Ureter (tissue), 1 donor: Measurements from ENCODE around the gene LIMS4. TPM values are rescaled to one million over a fixed set of nuclear protein-coding genes. Genes with fewer than 3 reads are reported as not detected.
"Not testable (repeated sequence)": the region's sequence is repeated elsewhere in the genome, so short reads cannot be mapped to it uniquely, and the experiment has no call there.

Source experiments
- DNase-seq: peaks from one replicate; pipeline ENCODE4 v3.0.0-alpha.2; 2020; ENCODE audit warnings: low spot score
- total RNA-seq: library from RNA; stranded (reverse); gene quantifications from one replicate; pipeline ENCODE4 v1.2.4, GENCODE V29; 2023
- donor health status: DM: yes; HTN: yes; CAD: no.

The LIMS4 gene
- 1.6 TPM for total RNA-seq

DNA sequence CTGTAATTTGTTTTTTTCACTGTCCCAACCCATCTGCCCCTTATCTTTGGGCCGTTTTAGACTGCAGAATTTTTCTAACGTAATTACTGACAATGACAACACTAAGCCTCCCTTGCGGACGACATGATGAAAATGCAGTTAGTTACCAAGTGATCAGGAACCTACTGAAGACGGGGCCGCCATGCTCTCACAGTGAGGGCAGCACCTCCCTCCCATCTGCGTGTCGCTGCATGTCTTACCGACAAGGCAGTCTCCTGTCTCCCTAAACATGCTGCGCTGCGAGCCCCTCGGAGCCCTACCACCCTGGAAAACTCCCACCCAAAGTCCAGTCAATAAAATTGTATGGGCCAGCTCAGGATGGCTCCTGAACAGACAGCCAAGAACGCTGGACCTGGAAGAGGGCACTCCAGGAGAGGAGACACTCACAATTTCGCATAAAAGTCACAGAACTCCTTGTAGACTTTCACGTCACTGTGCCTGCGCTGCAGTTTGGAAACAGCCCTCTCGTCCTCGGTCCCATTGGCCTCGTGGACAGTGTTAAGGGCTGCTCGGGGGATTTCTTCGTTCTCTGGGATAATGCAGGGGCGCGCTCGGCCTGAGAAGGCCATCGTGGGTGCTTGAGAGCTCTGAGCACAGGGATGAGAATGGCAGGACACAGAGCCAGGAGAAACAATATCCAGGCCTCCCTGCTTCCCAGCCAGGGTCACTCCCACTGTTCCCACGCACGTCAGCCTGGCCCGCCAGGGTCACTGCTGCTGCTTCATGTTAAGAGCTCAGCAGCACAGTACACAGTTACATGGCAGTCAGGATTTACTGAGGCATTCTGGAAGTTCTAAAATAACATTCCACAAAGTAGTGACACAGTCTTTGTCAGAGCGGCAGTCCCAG lies at the start of gene LIMS4:
TSS of gene LIMS4 (minus strand) at position 646 of the 888 bp plus-strand sequence. CDS start at position 608, 38 bp downstream.
- DNase-seq, result not testable (repeated sequence)

DNA sequence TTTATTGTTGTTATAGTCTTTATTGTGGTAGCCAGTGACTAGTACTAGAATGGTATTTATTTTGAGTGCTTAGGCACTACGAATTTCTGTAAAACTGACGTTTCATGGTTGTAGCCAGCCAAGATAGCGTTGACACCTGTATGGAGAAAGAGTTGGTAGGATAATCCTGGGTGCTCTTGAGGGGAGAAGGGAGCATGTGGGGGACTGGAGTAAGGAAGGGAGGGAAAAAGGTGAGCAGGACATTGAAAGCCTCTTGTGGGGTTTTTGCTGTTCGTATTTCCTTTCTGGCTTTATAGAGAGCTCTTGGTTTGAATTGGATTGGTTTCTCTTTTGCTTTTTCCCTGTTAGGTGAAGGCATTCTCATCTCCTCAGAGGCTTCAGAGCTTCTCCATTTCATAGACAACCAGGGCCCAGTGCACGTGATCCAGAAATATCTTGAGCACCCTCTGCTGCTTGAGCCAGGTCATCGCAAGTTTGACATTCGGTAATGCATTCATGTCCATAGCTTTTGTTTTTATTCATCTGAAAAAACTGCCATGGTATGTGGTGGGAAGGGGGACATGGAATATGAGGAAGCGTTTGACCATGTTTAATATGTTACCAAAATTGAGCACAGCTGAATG lies 27.2 kb upstream of the LIMS4 start:
- DNase-seq, result not testable (repeated sequence)

GRCh38 chr2:110496027-110496426 lies 23.4 kb upstream of the LIMS4 start:
- DNase-seq, result not testable (repeated sequence)

DNA sequence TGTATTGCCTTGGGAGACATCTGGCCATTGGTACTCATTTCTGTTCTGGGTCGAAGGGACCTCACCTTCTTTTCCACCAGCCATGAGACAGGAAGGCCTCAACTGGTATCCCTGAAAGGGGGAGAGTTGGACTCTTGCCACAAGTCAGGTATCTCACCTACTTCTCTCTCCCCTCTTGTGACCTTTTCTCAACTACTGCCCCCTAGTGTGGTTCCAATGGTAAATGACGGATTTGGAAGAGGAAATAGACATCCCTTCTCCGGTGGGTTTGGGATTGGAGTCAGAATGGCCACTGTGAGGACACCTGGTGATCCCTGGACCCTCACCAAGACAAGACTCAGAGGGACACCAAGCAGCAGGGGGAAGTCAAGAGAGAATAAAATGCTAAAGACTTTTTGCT lies 21.9 kb upstream of the LIMS4 start:
- not testable (repeated sequence) for DNase-seq

DNA sequence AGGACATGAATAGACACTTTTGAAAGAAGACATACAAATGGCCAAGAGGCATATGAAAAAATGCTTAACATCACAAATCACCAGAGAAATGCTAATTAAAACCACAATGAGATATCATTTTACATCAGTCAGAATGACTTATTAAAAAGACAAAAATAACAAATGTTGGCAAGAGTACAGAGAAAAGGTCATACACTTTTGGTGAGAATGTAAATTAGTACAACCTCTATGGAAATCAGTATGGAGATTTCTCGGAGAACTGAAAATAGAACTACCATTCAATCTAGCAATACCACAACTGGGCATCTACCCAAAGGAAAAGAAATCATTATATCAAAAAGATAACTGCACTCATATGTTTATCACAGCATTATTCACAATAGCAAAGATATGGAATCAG lies 16.4 kb upstream of the LIMS4 start:
- DNase-seq, result not testable (repeated sequence)

- DNase-seq, result not testable (repeated sequence)
Measured at GRCh38 chr2:110482697-110483096, 10.1 kb upstream of the LIMS4 start.

DNA sequence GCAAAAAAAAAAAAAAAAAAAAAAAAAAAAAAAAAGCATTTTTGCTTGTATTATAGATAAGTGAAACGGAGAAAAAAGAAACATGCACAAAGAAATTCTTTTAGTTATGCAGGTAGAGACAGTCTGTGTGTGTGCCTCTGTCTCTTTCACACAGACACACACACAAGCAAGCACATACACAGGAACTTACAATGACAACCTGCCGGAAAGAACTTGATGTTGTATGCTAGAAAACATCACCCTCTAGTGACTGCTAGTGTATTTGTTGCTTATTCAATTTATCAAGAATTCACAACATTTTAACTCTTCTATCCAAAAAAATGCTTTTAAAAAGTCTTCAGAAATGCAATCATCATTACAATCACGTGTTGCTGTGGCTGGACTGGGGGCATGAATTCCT lies 8.6 kb upstream of the LIMS4 start:
- not testable (repeated sequence) for DNase-seq

DNA sequence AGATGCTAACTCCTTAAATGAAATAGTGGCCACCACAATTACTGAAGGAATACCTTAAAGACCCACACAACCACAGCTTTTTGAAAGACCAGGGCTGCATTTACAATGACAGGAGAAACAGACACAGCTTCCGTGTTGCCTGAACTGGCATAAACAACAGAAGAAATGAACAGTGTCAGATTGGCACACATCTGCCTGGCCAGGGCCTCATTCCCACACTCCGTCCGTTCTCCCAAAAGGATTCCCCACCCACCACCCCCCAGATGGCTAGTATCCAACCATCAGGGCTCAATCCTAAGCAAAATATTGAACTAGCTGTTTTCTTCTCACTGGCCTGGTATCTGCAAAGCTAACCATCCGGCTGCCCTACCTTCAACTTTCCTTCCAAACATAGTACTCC lies 7.5 kb upstream of the LIMS4 start:
- not testable (repeated sequence) for DNase-seq

DNA sequence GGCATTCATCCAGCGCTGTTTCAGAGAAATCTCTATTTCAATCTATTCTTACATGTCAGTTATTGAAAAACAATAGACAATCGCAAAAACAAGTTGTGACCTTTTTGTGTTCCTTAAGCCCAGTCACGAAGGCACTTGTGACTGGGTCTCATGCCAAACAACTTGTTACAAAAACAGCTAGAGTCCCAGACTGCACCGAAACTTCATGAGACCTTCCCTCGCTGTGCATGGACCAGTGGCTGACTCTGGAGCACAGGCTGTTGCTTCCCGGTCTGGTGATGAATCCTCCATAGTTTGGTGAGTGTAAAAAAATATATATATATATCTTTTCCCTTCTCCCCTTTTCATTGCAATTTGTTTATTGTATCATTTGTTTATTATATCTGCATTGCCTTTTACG lies 4.8 kb upstream of the LIMS4 start:
- DNase-seq, result not testable (repeated sequence)

GRCh38 chr2:110476952-110477351 lies 4.3 kb upstream of the LIMS4 start:
- not testable (repeated sequence) for DNase-seq

- DNase-seq, result not testable (repeated sequence)
Measured at GRCh38 chr2:110475627-110476359, 3.2 kb upstream of the LIMS4 start.

- DNase-seq, result not testable (repeated sequence)
Measured at GRCh38 chr2:110474898-110475297, 2.3 kb upstream of the LIMS4 start.

GRCh38 chr2:110473059-110473358 lies 393 bp upstream of the LIMS4 start:
- not testable (repeated sequence) for DNase-seq

- not testable (repeated sequence) for DNase-seq
Measured at GRCh38 chr2:110468921-110469320, 3.7 kb downstream of the LIMS4 start.

- DNase-seq, result not testable (repeated sequence)
Measured at GRCh38 chr2:110465312-110465711, 7.3 kb downstream of the LIMS4 start.

DNA sequence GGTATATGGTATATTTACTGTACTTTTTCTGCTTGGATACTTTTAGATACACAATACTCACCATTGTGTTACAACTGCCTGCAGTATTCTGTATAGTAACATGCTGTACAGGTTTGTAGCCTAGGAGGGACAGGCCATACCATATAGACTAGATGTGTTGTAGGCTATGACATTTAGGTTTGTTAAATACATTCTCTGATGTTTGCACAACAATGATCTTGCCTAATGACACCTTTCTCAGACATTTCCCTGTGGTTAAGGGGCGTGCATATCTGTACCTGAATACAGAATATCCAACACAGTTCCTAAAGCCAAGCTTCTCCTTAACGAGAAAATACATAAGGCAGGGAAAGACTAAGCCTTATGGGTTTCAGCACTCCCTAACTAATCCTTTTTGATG lies 10.2 kb downstream of the LIMS4 start:
- DNase-seq, result not testable (repeated sequence)

DNA sequence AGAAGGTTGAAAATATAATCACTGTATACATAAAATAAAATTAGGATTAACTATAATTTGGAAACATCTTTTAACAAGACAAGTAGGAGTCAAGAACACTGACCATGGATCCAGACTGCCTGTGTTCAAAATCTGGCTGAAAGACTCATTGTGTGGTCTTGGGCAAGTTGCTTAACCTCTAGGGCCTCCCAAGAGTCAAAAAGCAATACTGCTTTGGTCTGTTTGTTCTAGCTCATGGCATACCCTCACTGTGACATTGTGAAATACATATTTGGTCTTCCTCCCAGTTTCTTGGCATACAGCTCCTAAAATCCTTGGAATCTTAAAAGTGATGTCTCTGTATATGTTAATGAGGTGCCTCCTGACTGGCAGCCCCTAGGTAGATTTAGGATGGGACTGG lies 12.3 kb downstream of the LIMS4 start:
- not testable (repeated sequence) for DNase-seq

DNA sequence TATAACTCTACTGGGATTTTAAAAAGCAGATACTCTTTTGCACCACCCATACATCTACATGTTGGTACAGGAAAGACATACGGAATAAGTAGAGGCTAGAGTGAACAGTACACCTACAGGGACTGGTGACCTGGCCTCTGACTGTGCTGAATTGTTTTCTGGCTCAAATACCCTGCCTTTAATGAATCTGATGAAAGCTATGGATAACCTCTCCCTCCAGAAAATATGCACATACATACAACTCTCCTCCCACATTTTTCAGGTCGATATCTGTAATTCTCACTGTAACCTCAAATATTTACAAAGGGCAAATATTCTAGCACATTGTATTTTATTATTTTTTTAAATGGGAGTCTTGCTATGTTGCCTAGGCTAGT lies 15.4 kb downstream of the LIMS4 start:
- not testable (repeated sequence) for DNase-seq

DNA sequence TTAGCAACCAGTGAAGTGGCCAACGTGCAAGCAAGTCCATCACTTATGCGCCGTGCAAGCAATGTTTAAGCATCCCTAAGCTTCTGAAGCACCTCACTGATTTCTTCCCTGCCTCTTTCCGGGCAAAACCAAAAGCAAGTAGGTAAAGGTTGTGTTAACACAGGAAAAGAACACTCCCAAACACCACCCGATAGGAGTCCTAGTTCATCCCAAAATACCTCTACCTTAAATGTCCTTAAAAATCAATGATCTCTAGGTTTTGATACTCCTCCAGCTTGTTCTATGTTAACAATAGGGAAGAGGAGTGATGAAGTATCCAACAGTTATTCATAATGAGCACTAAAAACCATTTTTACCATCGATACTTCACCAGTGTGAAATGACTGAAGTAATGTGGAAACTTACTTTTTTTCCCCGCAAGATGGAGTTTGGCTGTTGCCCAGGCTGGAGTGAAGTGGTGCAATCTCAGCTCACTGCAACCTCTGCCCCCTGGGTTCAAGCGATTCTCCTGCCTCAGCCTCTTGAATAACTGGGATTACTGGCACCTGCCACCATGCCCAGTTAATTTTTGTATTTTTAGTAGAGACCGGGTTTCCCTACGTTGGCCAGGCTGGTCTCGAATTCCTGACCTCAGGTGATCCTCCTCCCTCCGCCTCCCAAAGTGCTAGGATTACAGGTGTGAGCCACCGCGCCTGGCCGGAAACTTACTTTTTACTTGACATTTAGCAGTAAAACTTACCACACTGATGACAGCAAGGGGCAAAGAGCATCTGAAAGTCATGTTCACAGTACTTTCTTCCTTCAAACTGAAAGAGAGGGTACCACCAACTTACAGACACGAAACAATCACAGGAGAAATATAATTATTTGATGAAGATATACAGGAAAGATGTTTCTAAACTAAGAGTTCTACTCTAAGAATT lies 16.1 kb downstream of the LIMS4 start:
- not testable (repeated sequence) for DNase-seq

GRCh38 chr2:110455080-110455670 lies 17.4 kb downstream of the LIMS4 start:
- not testable (repeated sequence) for DNase-seq

DNA sequence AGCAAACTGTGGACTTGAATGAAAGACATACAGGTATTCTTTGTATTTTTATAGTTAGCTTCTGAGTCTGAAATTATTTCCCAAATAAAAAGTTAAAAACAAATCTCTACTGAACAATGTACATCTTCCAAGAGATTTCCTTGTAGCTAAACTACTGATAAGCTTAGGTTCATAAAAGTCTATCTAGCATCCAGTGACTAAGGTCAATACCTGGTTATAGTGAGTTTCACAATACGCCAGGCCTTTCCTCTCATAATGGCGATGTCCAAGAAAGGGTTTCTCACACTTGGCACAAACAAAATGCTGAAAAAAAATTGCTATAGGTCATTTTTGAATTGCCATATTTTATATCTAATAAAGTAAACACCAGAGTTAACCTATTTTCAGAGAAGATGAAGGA lies 21.7 kb downstream of the LIMS4 start:
- DNase-seq, result not testable (repeated sequence)
